HG02885 (cell line): Measurements from ENCODE around the gene FRAT1.

Source experiments
- ATAC-seq: cut with Tn5 transposase; IDR thresholded peaks from one replicate; pipeline ENCODE4 v1.9.1; 2021; ENCODE audit warnings: mild to moderate bottlenecking; ENCODE audit not compliant: unreplicated experiment, poor library complexity

Gene FRAT1

DNA sequence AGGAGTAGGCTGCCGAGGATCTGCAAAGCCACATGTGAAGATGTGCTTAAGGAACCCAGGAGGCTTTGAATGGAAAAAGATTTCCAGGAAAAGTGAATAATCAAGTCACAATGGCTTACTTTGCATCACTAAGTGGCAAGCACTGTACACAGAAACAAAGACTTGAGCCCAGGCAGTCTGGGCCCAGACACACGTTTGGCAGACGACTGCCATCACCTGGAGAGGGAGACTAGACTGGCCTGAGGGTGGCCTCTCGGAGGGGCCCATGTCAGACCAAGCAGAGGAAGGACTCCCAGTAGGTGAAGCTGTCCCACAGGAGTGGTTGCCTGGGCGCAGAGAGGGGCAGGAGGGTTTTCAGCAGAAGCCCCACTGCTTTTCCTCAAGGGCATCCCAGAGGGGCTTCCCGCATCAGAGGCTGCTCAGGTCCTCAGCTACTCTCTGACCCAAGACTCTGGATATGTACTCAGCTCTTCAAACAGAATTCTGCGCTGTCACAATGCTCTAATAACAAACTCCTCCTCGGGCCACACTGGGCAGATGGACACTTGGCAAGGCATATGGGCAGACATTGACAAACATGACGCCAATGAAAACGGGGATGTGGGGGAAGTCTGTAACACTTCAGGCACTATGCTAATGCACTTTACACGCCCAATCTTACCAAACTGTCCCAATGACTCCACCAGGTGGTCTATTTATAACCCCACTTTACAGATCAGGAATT is 43.4 kb downstream of the FRAT1 start:
- ATAC-seq, result no peak

DNA sequence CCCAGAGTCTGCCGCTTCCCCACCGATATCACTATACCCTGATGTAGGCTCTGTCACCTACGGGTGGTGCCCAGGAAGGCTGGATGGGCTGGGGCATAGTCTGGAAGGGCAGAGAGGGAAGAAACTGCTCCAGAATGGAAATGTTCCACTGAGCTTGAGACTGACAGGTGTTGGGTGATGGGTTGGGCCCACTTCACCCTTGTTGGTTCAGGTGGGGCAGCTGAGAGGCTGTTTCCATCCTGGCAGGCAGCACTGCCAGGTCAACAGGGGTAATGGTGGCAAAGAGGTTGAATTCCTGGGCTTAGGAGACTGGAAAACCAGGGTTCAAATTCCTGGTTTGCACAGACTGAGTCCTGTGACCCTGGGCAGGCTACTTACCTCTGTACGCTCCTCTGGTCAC is 44.0 kb downstream of the FRAT1 start:
- no peak for ATAC-seq

DNA sequence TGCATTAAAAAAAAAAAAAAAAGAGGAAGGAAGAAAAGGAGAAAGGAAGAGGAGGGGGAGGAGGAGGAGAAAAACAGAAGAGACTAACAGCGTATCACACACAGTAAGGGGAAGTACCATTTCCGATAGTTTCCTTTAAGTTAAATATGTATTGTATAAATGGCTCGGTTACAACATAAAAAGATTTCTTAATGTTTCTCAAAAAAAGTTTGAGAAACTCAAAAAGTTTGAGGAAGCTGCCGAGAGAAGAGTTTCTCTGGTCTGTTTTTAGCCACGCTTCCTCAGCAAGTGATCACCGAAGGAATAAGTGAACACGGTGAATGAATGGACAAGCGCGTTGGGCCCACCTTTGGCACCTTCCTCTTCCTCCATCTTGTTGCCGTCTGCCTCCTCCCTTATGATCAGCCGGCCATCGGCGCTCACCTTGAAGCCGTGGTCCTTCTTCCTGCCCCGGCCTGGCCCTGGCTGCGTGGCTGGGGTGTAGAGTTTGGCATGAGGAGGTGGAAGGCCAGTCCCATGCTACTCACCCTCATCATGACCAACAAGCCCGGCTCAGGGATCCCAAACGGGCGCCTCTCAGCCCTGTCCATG is 46.8 kb downstream of the FRAT1 start:
- no peak for ATAC-seq

DNA sequence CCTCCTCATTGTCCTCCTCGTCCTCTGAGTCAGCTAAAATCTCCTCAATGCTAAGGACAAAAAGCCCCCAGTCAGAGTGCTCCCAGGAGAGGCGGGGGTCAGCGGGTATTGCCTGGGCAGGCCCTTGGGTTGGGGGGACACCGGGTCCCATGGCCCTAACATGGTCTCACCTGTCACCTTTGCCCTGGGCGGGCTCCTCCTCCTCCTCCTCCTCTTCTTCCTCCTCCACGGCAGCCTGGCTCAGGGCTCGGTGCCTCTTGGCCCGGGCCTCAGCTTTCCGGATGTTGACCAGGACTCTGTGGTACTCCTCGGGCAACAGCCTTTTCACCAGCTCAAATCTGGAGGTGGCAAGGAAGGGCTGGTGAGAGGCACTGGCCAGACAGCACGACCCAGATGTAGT is 47.5 kb downstream of the FRAT1 start:
- ATAC-seq, result no peak

DNA sequence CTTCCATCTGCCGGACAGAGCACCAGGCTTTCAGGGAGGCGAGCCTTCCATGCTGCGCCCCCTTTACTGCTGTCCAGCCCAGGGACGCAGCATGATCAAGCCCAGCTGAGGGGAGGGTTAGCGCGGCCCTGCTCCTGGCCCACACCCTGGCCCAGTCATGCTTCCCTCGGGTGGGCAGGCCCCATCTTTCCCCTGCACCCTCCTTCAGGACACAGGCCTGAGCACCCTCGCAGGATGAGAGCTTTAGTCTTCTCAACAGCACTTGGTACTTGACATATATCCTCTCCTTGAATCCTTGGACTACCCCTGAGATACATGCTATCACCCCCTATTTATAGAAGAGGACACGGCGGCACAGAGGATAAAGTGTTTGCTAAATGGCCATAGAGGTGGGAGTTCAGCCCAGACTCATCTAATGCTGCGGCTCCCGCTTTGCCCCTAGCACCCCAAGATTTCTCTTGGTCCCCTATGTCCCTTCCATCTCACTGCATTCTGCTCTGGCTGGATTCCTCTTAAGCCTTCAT is 48.1 kb downstream of the FRAT1 start:
- no peak for ATAC-seq
